H1 (cell line): Measurements from ENCODE around the gene TMEM198. TPM values are rescaled to one million over a fixed set of nuclear protein-coding genes. Genes with fewer than 3 reads are reported as not detected.

Experiments used
- CTCF ChIA-PET: fragments of 300-600 bp; sonication (Branson Sonifier 250); formaldehyde crosslinking; loops from one replicate; lab custom pipeline; 2021; ENCODE audit not compliant: partially characterized antibody; lab: Charles Lee
- POLR2A ChIA-PET: fragments of 300-600 bp; sonication (Branson Sonifier 250); formaldehyde crosslinking; loops from one replicate; lab custom pipeline; 2021; ENCODE audit warnings: inconsistent platforms; ENCODE audit not compliant: partially characterized antibody; lab: Charles Lee
- DNase-seq, 2 experiments: peaks; one replicate each; pipeline versions ENCODE4 v3.0.0 to v3.0.0-alpha.2; 2010 to 2022; ENCODE audit warnings: low spot score in 2 of 2, low read depth in 1 of 2, mixed read lengths in 1 of 2
- FAIRE-seq: peaks from 2 replicates; lab custom pipeline; 2011; peaks lifted over from hg19 to GRCh38; lab: Jason Lieb, UNC
- H2AFZ ChIP-seq: 2 replicates; pipeline ENCODE4 v1.8.1; 2012; ENCODE audit warnings: low read length, inconsistent platforms
- H2AK5ac ChIP-seq: 2 replicates; pipeline ENCODE4 v1.6.1; 2013; ENCODE audit warnings: low read depth, low read length
- H2BK120ac ChIP-seq: replicated peaks from 2 replicates; pipeline ENCODE3; 2013; ENCODE audit warnings: low read depth, low read length, inconsistent platforms
- H2BK12ac ChIP-seq: 2 replicates; pipeline ENCODE4 v1.6.1; 2013; ENCODE audit warnings: low read depth, low read length
- H2BK15ac ChIP-seq: 2 replicates; pipeline ENCODE4 v1.6.1; 2013; ENCODE audit warnings: low read length
- H2BK20ac ChIP-seq: 2 replicates; pipeline ENCODE4 v1.6.1; 2013; ENCODE audit warnings: low read length
- H2BK5ac ChIP-seq: 2 replicates; pipeline ENCODE4 v1.6.1; 2013; ENCODE audit warnings: low read depth, low read length
- H3K14ac ChIP-seq: 2 replicates; pipeline ENCODE4 v1.6.1; 2013; ENCODE audit warnings: inconsistent platforms; ENCODE audit not compliant: insufficient read length
- H3K18ac ChIP-seq: 2 replicates; pipeline ENCODE4 v1.6.1; 2013; ENCODE audit warnings: low read length; ENCODE audit errors: extremely low read depth
- H3K23ac ChIP-seq: 2 replicates; pipeline ENCODE4 v1.6.1; 2013; ENCODE audit warnings: inconsistent platforms; ENCODE audit not compliant: insufficient read length
- H3K23me2 ChIP-seq: 2 replicates; pipeline ENCODE4 v1.6.1; 2013; ENCODE audit warnings: low read depth, low read length
- H3K27ac ChIP-seq: 2 replicates; pipeline ENCODE4 v1.6.1; 2011; ENCODE audit warnings: low read depth, low read length, inconsistent platforms
- H3K27me3 ChIP-seq, 4 experiments: replicated peaks in 1 of 4; 1 replicate in 1 of 4; 2 replicates in 3 of 4; pipeline versions ENCODE4 v1.6.1 to v1.8.1; 2011 to 2013; ENCODE audit warnings: low read length in 3 of 4, mild to moderate bottlenecking in 3 of 4, inconsistent platforms in 2 of 4, mixed read lengths in 2 of 4, moderate library complexity in 1 of 4; ENCODE audit not compliant: control insufficient read depth in 3 of 4, insufficient read depth in 3 of 4; ENCODE audit errors: extremely low read depth in 1 of 4
- H3K36me3 ChIP-seq, 4 experiments: 2 replicates each; pipeline versions ENCODE4 v1.6.1 to v1.8.1; 2011 to 2013; ENCODE audit warnings: mild to moderate bottlenecking in 4 of 4, low read length in 3 of 4, moderate library complexity in 2 of 4, control low read depth in 1 of 4, inconsistent platforms in 1 of 4; ENCODE audit not compliant: insufficient read depth in 4 of 4, control insufficient read depth in 2 of 4
- H3K4ac ChIP-seq: replicated peaks from 2 replicates; pipeline ENCODE3; 2013; ENCODE audit warnings: low read length, low read depth, mixed read lengths, inconsistent platforms; ENCODE audit not compliant: insufficient read length
- H3K4me1 ChIP-seq, 4 experiments: replicated peaks in 1 of 4; 1 replicate in 1 of 4; 2 replicates in 3 of 4; pipeline versions ENCODE4 v1.6.1 to v1.8.1; 2011 to 2013; ENCODE audit warnings: low read length in 3 of 4, inconsistent platforms in 2 of 4, mixed read lengths in 1 of 4; ENCODE audit not compliant: insufficient read depth in 4 of 4, control insufficient read depth in 3 of 4
- H3K4me2 ChIP-seq, 2 experiments: 2 replicates each; pipeline versions ENCODE4 v1.6.1 to v1.8.1; 2011 to 2013; ENCODE audit warnings: low read depth in 2 of 2, low read length in 2 of 2, control low read depth in 1 of 2, inconsistent platforms in 1 of 2, mild to moderate bottlenecking in 1 of 2; ENCODE audit not compliant: insufficient read depth in 1 of 2
- H3K4me3 ChIP-seq, 4 experiments: fragments of 200-600, 300-600 bp in 1 of 4; sonication (generic), shearing (Covaris generic), sonication (Bioruptor Twin) in 1 of 4; 2 replicates each; pipeline versions ENCODE4 v1.5.1 to v1.8.1; 2011 to 2016; ENCODE audit warnings: low read length in 4 of 4, low read depth in 3 of 4, control low read depth in 2 of 4, inconsistent platforms in 2 of 4, mild to moderate bottlenecking in 2 of 4, mixed read lengths in 1 of 4, moderate library complexity in 1 of 4; ENCODE audit not compliant: insufficient read depth in 2 of 4; ENCODE audit errors: extremely low read depth in 1 of 4
- H3K56ac ChIP-seq: replicated peaks from 2 replicates; pipeline ENCODE3; 2013; ENCODE audit warnings: low read depth, mild to moderate bottlenecking, mixed read lengths, low read length, inconsistent platforms; ENCODE audit not compliant: insufficient read length
- H3K79me1 ChIP-seq: 2 replicates; pipeline ENCODE4 v1.6.1; 2013; ENCODE audit warnings: low read depth, low read length, control low read depth
- H3K79me2 ChIP-seq, 2 experiments: 2 replicates each; pipeline versions ENCODE4 v1.6.1 to v1.8.1; 2012 to 2013; ENCODE audit warnings: low read length in 2 of 2, mild to moderate bottlenecking in 2 of 2, inconsistent platforms in 1 of 2; ENCODE audit not compliant: insufficient read depth in 2 of 2, control insufficient read depth in 1 of 2
- H3K9ac ChIP-seq, 4 experiments: replicated peaks in 1 of 4; 1 replicate in 1 of 4; 2 replicates in 3 of 4; pipeline versions ENCODE4 v1.6.1 to v1.8.1; 2011 to 2013; ENCODE audit warnings: low read depth in 3 of 4, low read length in 3 of 4, control low read depth in 2 of 4, mild to moderate bottlenecking in 2 of 4, moderate library complexity in 2 of 4, inconsistent platforms in 1 of 4; ENCODE audit errors: extremely low read depth in 1 of 4
- H3K9me3 ChIP-seq, 2 experiments: 2 replicates each; pipeline versions ENCODE4 v1.6.1 to v1.8.1; 2012 to 2013; ENCODE audit warnings: mild to moderate bottlenecking in 2 of 2, moderate library complexity in 2 of 2, control low read depth in 1 of 2, inconsistent platforms in 1 of 2, low read depth in 1 of 2, low read length in 1 of 2, mixed read lengths in 1 of 2; ENCODE audit not compliant: insufficient read depth in 2 of 2
- H4K20me1 ChIP-seq, 2 experiments: replicated peaks in 1 of 2; 2 replicates each; pipeline versions ENCODE3 to v1.8.1; 2011 to 2013; ENCODE audit warnings: inconsistent platforms in 2 of 2, low read length in 2 of 2, mild to moderate bottlenecking in 1 of 2; ENCODE audit not compliant: insufficient read depth in 2 of 2, control insufficient read depth in 1 of 2
- H4K5ac ChIP-seq: 2 replicates; pipeline ENCODE4 v1.6.1; 2013; ENCODE audit warnings: low read length, low read depth, mixed read lengths, inconsistent platforms; ENCODE audit not compliant: insufficient read length
- H4K8ac ChIP-seq: 2 replicates; pipeline ENCODE4 v1.8.0; 2013; ENCODE audit warnings: mild to moderate bottlenecking, moderate library complexity, low read length, inconsistent platforms; ENCODE audit not compliant: insufficient read depth; ENCODE audit errors: extremely low read depth
- H4K91ac ChIP-seq: replicated peaks from 2 replicates; pipeline ENCODE3; 2013; ENCODE audit warnings: low read length, mixed read lengths, inconsistent platforms; ENCODE audit not compliant: insufficient read length
- BRCA1 ChIP-seq: IDR thresholded peaks from 2 replicates; pipeline ENCODE4 v1.6.1; 2012; ENCODE audit warnings: low read depth, low read length, improper control_type of control experiment
- CHD1 ChIP-seq: IDR thresholded peaks from 2 replicates; pipeline ENCODE4 v1.6.1; 2012; ENCODE audit warnings: low read depth, low read length, improper control_type of control experiment
- HDAC2 ChIP-seq, 2 experiments: fragments of 300-600 bp in 1 of 2; sonication (generic) in 1 of 2; IDR thresholded peaks; 2 replicates each; pipeline ENCODE4 v1.6.1; 2011 to 2012; ENCODE audit warnings: low read depth in 2 of 2, low read length in 2 of 2, mild to moderate bottlenecking in 2 of 2, moderate library complexity in 2 of 2, borderline replicate concordance in 1 of 2, inconsistent platforms in 1 of 2
- JUN ChIP-seq: IDR thresholded peaks from 2 replicates; pipeline ENCODE4 v1.6.1; 2011; ENCODE audit warnings: low read depth, mild to moderate bottlenecking, improper control_type of control experiment, low read length
- KDM5A ChIP-seq: fragments of 200-600 bp; IDR thresholded peaks from 2 replicates; pipeline ENCODE4 v1.7.1; 2012; ENCODE audit warnings: mild to moderate bottlenecking, low read length, inconsistent platforms, mixed read lengths
- MAFK ChIP-seq: IDR thresholded peaks from 2 replicates; pipeline ENCODE4 v1.6.1; 2012; ENCODE audit warnings: low read depth, mild to moderate bottlenecking, improper control_type of control experiment, low read length
- TEAD4 ChIP-seq: IDR thresholded peaks from 2 replicates; pipeline ENCODE4 v1.6.1; 2012; ENCODE audit warnings: low read depth, low read length, inconsistent platforms, mixed read lengths
- WGBS, 2 experiments: shearing (Covaris generic) in 1 of 2; methylation state at CpG; one replicate each; pipeline versions ENCODE4 v1.1.6 to v1.1.7; 2013 to 2015; ENCODE audit warnings: low lambda C conversion rate in 2 of 2, mixed read lengths in 2 of 2, inconsistent platforms in 1 of 2, low coverage in 1 of 2, missing lambda C conversion rate in 1 of 2; ENCODE audit not compliant: insufficient replicate concordance in 2 of 2, insufficient coverage in 1 of 2, insufficient read length in 1 of 2; ENCODE audit errors: extremely low coverage in 1 of 2, missing lambda C conversion rate in 1 of 2; 5-methylcytosine and 5-hydroxymethylcytosine counted together
- polyA plus RNA-seq, 7 experiments: library from polyadenylated mRNA; depleted of rRNA in 3 of 7; stranded (reverse) in 5 of 7; unstranded in 2 of 7; fragments of >200 nt in 5 of 7; fragments of 200-250 nt in 2 of 7; gene quantifications; 1 replicate in 5 of 7; 2 replicates in 1 of 7; 4 replicates in 1 of 7; pipeline versions ENCODE4 v1.2.1 to v1.2.3, GENCODE V29; 2011 to 2013; ENCODE audit warnings: missing spikeins in 2 of 7, mixed read lengths in 2 of 7
- total RNA-seq: library from RNA; stranded (reverse); fragmentation: NEBNext Ultra II Directional; extraction: Animal tissue kit (Norgen Biotek cat#: 25700); gene quantifications from 2 replicates; pipeline ENCODE4 v1.2.1, GENCODE V29; 2021

The TMEM198 gene
- total and polyA plus RNA-seq, 2 of the 8 experiments (the other 6 are each of a cell fraction or from before 2014, with no cell fraction given), result 10.2 to 10.4 TPM

- Histone ChIP-seq H3K18ac (no peak overlapping the region), H3K14ac (no peak overlapping the region), H3K79me2 (no peaks in the 10 kb centered on the region), H3K23me2 (peaks cover under 1% of the 10 kb centered on the region; the same call in 1 of the 2 replicates), H2BK5ac (no peak overlapping the region), H2BK120ac (no peak overlapping the region), H3K27ac (no peak overlapping the region), H3K23ac (no peak overlapping the region), H4K8ac (no peak overlapping the region), H2BK20ac (no peak overlapping the region), H3K9ac (no peak overlapping the region), H3K27me3 (no peaks in the 10 kb centered on the region), H3K79me1 (no peaks in the 10 kb centered on the region; the same call in 1 of the 2 replicates), H3K4ac (no peak overlapping the region), H2AK5ac (no peak overlapping the region), H3K4me3 (no peak overlapping the region), H2AFZ (no peak overlapping the region), H4K20me1 (no peaks in the 10 kb centered on the region), H3K36me3 (no peaks in the 10 kb centered on the region), H3K4me2 (no peak overlapping the region), H3K4me1 (peaks cover 0 to 7% (median 2%) of the 10 kb centered on the region in 4 experiments; a peak in 4 of 7 replicates), H3K56ac (no peak overlapping the region), H4K5ac (no peak overlapping the region), H4K91ac (no peak overlapping the region), H3K9me3 (no peaks in the 10 kb centered on the region), H2BK12ac (no peak overlapping the region), H2BK15ac (0 out of 2 replicates have a peak overlapping the region, but pooled peaks have one; percentile 19)
- DNase-seq, result no peak
- WGBS, 2 experiments, result 93% methylated on average over 2 of the region's 2 CpGs; no CpG with 5 or more reads in 1 of the 2 experiments
- FAIRE-seq, result no peak
- TF ChIP-seq MAFK (no peak), TEAD4 (no peak), BRCA1 (no peak), HDAC2 (IDR thresholded peaks at IDR 0.05; ENCODE audit: borderline replicate concordance in 1 of 2, low read depth in 2 of 2, low read length in 2 of 2) (no peak), KDM5A (no peak), CHD1 (no peak), JUN (no peak)
- POLR2A ChIA-PET, result interaction anchor here (2.3 to 13.4 kb wide), 3 partner anchors 14 to 30 kb away, joined by 7 to 127 read pairs (median 10); partner anchors contain the start of genes INHA and OBSL1
- CTCF ChIA-PET, result interaction anchor here (0.8 to 14.4 kb wide), 12 partner anchors 9 to 79 kb away, joined by 3 to 143 read pairs (median 4); partner anchors contain the start of genes ASIC4 and OBSL1
These were observed 49.3 kb downstream of the TMEM198 start for GRCh38 chr2:219593154-219593553.
